Fibroblast of lung (primary cell): ENCODE measurements around the gene TLN1. TPM values are rescaled to one million over a fixed set of nuclear protein-coding genes. Genes with fewer than 3 reads are reported as not detected.

Experiments used
- DNase-seq, 2 donors: peaks; one replicate each; pipeline versions ENCODE4 v3.0.0 to v3.0.0-alpha.2; 2010; ENCODE audit warnings: low read depth in 2 of 2
- H2AFZ ChIP-seq: 2 replicates; pipeline ENCODE4 v1.5.1; 2012; ENCODE audit warnings: low read length, control low read depth, inconsistent platforms
- H3K27ac ChIP-seq: 2 replicates; pipeline ENCODE4 v1.5.1; 2011; ENCODE audit warnings: low read length, control low read depth; ENCODE audit not compliant: insufficient read depth
- H3K27me3 ChIP-seq: 2 replicates; pipeline ENCODE4 v1.5.1; 2011; ENCODE audit warnings: mild to moderate bottlenecking, low read length; ENCODE audit not compliant: control insufficient read depth, insufficient read depth
- H3K36me3 ChIP-seq: 2 replicates; pipeline ENCODE4 v1.5.1; 2011; ENCODE audit warnings: low read length; ENCODE audit not compliant: control insufficient read depth, insufficient read depth
- H3K4me1 ChIP-seq: 2 replicates; pipeline ENCODE4 v1.5.1; 2011; ENCODE audit warnings: low read length; ENCODE audit not compliant: control insufficient read depth, insufficient read depth; ENCODE audit errors: extremely low read depth
- H3K4me2 ChIP-seq: 2 replicates; pipeline ENCODE4 v1.5.1; 2011; ENCODE audit warnings: low read length, control low read depth; ENCODE audit not compliant: insufficient read depth; ENCODE audit errors: extremely low read depth
- H3K4me3 ChIP-seq, 4 experiments: fragments of 200-600 bp in 1 of 4; sonication (generic) in 1 of 4; replicated peaks in 1 of 4; 2 replicates each; pipeline ENCODE4 v1.5.1; 2011 to 2016; ENCODE audit warnings: low read length in 4 of 4, low read depth in 3 of 4, mild to moderate bottlenecking in 3 of 4, control low read depth in 2 of 4, inconsistent platforms in 1 of 4, mixed read lengths in 1 of 4; ENCODE audit not compliant: insufficient read depth in 1 of 4; ENCODE audit errors: control extremely low read depth in 1 of 4
- H3K79me2 ChIP-seq: 2 replicates; pipeline ENCODE4 v1.5.1; 2012; ENCODE audit warnings: mild to moderate bottlenecking, low read length, inconsistent platforms; ENCODE audit not compliant: control insufficient read depth, insufficient read depth
- H3K9ac ChIP-seq: 2 replicates; pipeline ENCODE4 v1.5.1; 2011; ENCODE audit warnings: mild to moderate bottlenecking, low read length, control low read depth; ENCODE audit not compliant: insufficient read depth
- H3K9me3 ChIP-seq: 2 replicates; pipeline ENCODE4 v1.5.1; 2012; ENCODE audit warnings: low read depth, low read length; ENCODE audit not compliant: control insufficient read depth, insufficient read depth
- H4K20me1 ChIP-seq: 2 replicates; pipeline ENCODE4 v1.5.1; 2011; ENCODE audit warnings: low read length; ENCODE audit not compliant: control insufficient read depth, insufficient read depth; ENCODE audit errors: extremely low read depth
- EZH2 ChIP-seq: IDR thresholded peaks from 2 replicates; pipeline ENCODE4 v1.5.1; 2012; ENCODE audit warnings: low read length, control low read depth, mild to moderate bottlenecking; ENCODE audit errors: missing control alignments
- polyA plus RNA-seq, 2 donors: library from polyadenylated mRNA; depleted of rRNA in 1 of 2; stranded (reverse) in 1 of 2; unstranded in 1 of 2; fragments of >200 nt; gene quantifications; 2 replicates each; pipeline ENCODE4 v1.2.1, GENCODE V29; 2011 to 2012; ENCODE audit warnings: missing spikeins in 1 of 2
- total RNA-seq: library from RNA; depleted of rRNA; stranded (reverse); fragments of >200 nt; gene quantifications from 2 replicates; pipeline ENCODE4 v1.2.1, GENCODE V29; 2014
- TF ChIP-seq, protein P1 (sequence below), 2 donors: IDR thresholded peaks in 1 of 2; conservative IDR thresholded peaks in 1 of 2; 1 replicate in 1 of 2; 2 replicates in 1 of 2; pipeline ENCODE4 v1.5.1; 2011 to 2012; ENCODE audit warnings: low read length in 2 of 2, control low read depth in 1 of 2, inconsistent platforms in 1 of 2, low read depth in 1 of 2, mild to moderate bottlenecking in 1 of 2

The TLN1 gene
- total and polyA plus RNA-seq, 2 donors (not counting 1 experiment from before 2014, with no cell fraction given): 214 to 405 TPM

DNA sequence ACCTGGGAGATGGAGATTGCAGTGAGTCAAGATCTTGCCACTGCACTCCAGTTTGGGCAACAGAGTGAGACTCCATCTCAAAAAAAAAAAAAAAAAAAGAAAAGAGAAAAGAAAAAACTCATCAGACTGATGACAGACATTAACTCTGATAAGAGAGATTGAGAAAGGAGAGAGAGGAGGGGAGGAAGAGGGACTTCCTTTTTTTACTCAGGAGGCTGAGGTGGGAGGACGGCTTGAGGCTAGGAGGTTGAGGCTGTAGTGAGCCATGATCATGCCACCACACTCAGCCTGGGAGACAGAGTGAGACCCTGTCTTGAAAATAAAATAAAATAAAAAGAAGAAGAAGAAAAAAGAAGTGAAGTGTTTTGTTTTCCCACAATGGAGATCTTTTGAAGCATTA, 31.8 kb upstream of the TLN1 start:
- H3K9ac ChIP-seq: no peak overlapping the region
- H3K9me3 ChIP-seq: no peaks in the 10 kb centered on the region
- no peaks in the 10 kb centered on the region for H3K27me3 ChIP-seq
- no peaks in the 10 kb centered on the region for H3K36me3 ChIP-seq
- H3K79me2 ChIP-seq: no peaks in the 10 kb centered on the region
- TF ChIP-seq EZH2: no peak
- TF ChIP-seq, protein P1, sequence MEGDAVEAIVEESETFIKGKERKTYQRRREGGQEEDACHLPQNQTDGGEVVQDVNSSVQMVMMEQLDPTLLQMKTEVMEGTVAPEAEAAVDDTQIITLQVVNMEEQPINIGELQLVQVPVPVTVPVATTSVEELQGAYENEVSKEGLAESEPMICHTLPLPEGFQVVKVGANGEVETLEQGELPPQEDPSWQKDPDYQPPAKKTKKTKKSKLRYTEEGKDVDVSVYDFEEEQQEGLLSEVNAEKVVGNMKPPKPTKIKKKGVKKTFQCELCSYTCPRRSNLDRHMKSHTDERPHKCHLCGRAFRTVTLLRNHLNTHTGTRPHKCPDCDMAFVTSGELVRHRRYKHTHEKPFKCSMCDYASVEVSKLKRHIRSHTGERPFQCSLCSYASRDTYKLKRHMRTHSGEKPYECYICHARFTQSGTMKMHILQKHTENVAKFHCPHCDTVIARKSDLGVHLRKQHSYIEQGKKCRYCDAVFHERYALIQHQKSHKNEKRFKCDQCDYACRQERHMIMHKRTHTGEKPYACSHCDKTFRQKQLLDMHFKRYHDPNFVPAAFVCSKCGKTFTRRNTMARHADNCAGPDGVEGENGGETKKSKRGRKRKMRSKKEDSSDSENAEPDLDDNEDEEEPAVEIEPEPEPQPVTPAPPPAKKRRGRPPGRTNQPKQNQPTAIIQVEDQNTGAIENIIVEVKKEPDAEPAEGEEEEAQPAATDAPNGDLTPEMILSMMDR (conservative IDR thresholded peaks at IDR 0.05 in 1 of 2, IDR thresholded peaks at IDR 0.05 in 1 of 2; ENCODE audit: low read depth in 1 of 2, low read length in 2 of 2): no peak
- no peaks in the 10 kb centered on the region for H3K4me1 ChIP-seq
- H3K27ac ChIP-seq: no peak overlapping the region
- no peak overlapping the region for H2AFZ ChIP-seq
- DNase-seq: no peak
- H3K4me2 ChIP-seq: no peak overlapping the region
- no peaks in the 10 kb centered on the region for H4K20me1 ChIP-seq
- no peak overlapping the region for H3K4me3 ChIP-seq

DNA sequence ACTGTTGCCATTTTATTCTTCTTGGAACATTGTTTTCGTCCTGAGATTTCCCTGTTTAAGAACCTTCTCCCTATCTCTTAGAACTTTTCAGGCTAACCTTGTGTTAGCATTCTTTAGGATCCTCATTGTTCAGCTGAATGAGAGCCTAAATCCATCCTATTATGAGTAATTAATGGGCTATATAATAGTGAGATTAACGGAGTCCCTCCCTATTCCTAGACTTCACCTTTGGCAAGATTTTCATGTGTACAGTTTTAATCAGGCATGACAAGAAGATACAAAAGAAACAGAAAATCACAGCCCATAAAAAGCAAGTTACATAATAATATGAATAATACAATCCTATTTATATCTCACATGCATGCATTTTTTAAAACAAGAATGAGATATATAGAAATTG, 31.2 kb upstream of the TLN1 start:
- Histone ChIP-seq H3K4me2 (no peak overlapping the region), H3K27me3 (no peaks in the 10 kb centered on the region), H3K9me3 (no peaks in the 10 kb centered on the region), H3K4me1 (no peaks in the 10 kb centered on the region), H2AFZ (no peak overlapping the region), H3K4me3 (no peak overlapping the region), H3K79me2 (no peaks in the 10 kb centered on the region), H3K36me3 (no peaks in the 10 kb centered on the region), H4K20me1 (no peaks in the 10 kb centered on the region), H3K9ac (no peak overlapping the region), H3K27ac (no peak overlapping the region)
- DNase-seq: no peak
- TF ChIP-seq, protein P1 (conservative IDR thresholded peaks at IDR 0.05 in 1 of 2, IDR thresholded peaks at IDR 0.05 in 1 of 2; ENCODE audit: low read depth in 1 of 2, low read length in 2 of 2): no peak
- TF ChIP-seq EZH2: no peak

DNA sequence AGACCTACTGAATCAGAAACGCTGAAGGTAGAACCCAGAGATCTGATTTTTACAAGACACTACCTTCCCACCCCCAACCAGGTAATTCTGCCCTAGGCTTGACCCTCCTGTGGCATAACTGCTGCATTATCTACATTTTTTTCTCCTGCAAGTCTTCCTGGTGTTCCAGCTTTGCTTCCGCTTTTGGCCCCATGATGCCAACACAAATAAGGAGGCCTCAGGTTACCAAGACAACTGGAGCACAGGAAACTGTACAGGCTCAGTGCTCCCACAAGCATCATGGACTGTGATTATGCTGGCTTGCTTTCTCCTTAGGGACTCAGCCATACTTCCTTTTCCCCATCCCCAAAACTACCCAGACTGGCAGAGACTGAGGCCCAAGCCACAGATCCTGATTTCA, 28.7 kb upstream of the TLN1 start:
- no peak overlapping the region for H2AFZ ChIP-seq
- H3K27me3 ChIP-seq: peaks cover 2% of the 10 kb centered on the region
- no peaks in the 10 kb centered on the region for H3K36me3 ChIP-seq
- no peaks in the 10 kb centered on the region for H3K79me2 ChIP-seq
- H3K27ac ChIP-seq: no peak overlapping the region
- no peak overlapping the region for H3K4me2 ChIP-seq
- no peaks in the 10 kb centered on the region for H4K20me1 ChIP-seq
- H3K9ac ChIP-seq: no peak overlapping the region
- TF ChIP-seq, protein P1 (conservative IDR thresholded peaks at IDR 0.05 in 1 of 2, IDR thresholded peaks at IDR 0.05 in 1 of 2; ENCODE audit: low read depth in 1 of 2, low read length in 2 of 2): no peak
- TF ChIP-seq EZH2: no peak
- H3K4me3 ChIP-seq: no peak overlapping the region
- DNase-seq: peak in 1 of 2 donors; percentile 75
- no peaks in the 10 kb centered on the region for H3K9me3 ChIP-seq
- peaks cover 7% of the 10 kb centered on the region for H3K4me1 ChIP-seq
